Small intestine (tissue), 4 donors: Measurements from ENCODE around the gene ABCB7. TPM values are rescaled to one million over a fixed set of nuclear protein-coding genes. Genes with fewer than 3 reads are reported as not detected.

ENCODE experiments used
- polyA plus RNA-seq, 4 donors: library from polyadenylated mRNA; stranded (reverse) in 3 of 4; unstranded in 1 of 4; fragments of 200-250 nt in 3 of 4; fragments of 120-200 nt in 1 of 4; gene quantifications; one replicate each; pipeline versions ENCODE4 v1.2.1 to v1.2.3, GENCODE V29; 2013
- donor health status: healthy with polysubstance abuse.
- donor health status: Bipolar disorder and iron deficiency.
- donor health status: healthy.

The ABCB7 gene
- polyA plus RNA-seq, 4 donors = 8.1 to 38.9 (median 12.3) TPM

Other genes starting within 250 kb of the ABCB7 start
- gene NEXMIF, start 230.8 kb downstream of the ABCB7 start, polyA plus RNA-seq = under 1 TPM in 3 of 4 donors, not detected in 1; under 0.01 to 0.49 (median 0.13) TPM
- 10 to 100 TPM; 15.2 to 23.9 (median 17.8) TPM for gene UPRT, start 117.8 kb upstream of the ABCB7 start, polyA plus RNA-seq